Measurements from ENCODE around the gene FKBP5.
"Not testable (repeated sequence)": the region's sequence is repeated elsewhere in the genome, so short reads cannot be mapped to it uniquely, and the experiment has no call there.

FKBP5 gene

DNA sequence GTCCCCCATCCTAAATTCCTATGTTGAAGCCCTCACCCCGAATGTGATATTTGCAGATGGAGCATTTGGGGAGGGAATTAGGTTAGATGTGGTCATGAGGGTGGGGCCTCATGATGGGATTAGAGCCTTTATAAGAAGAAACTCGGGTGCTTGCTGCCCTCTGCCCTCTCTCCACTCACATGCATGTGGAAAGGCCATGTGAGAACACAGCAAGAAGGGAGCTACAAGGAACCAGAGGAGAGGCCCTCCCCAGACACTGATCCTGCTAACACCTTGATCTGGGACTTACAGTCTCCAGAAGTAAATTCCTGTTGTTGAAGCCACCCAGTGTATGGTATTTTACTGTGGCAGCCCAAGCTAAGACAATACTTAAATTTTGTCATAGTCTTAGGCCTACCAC lies 106.4 kb downstream of the FKBP5 start:
- no peak for DNase-seq

DNA sequence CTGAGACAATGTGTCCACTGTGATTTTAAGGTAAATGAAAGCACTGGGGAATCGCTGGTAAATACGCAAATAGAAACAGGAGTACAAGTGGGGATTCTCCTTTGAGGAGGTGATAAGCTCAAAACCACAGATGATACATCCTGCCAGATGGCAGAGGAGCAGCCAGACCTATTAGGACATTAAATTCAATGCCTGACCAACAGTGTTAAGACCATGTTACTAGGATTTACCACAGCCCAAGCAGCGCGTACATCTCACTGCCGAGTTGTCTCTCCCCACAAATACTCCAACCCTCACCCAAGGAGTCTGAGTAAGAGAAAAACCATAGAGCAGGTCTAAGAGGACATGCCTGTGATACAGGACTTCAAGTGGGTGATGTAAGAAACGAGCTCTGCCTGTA lies 107.1 kb downstream of the FKBP5 start:
- DNase-seq: no peak

DNA sequence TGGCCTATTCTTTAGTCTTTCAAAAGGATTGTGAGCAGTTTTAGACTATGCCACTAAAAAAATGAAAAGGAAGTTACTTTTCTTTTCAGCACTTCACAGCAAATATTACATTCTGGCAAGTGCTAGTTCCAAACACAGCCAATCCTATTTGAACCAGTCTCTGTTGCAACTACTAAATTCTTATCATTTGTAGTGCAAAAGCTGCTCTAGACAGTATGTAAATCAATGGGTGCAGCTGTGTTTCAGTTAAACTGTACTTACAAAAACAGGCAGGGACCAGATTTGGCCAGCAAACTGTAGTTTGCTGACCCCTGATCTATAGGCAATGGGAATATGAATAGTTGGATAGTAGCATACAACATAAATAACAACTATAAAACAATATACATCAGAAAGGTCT lies 107.9 kb downstream of the FKBP5 start:
- no peak for DNase-seq

DNA sequence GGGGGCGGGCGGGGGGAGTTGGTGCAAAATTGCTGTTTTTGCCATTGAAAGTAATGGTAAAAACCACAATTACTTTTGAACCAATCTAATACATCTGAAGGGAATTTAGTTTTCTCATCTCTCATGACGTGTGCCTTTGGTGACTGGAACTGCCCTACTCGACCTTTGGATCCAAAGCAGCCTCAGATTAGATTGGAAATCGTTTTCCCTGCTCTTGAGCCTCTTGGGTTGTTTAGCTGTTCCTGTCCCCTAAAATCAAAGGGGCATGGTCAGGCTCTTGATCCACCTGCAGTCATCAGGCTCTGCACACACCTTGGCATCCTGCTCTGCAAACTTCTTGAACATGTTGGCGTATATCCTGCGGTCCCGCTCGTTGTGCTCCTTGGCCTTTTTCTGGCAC lies 112.0 kb downstream of the FKBP5 start:
- no peak for DNase-seq

DNA sequence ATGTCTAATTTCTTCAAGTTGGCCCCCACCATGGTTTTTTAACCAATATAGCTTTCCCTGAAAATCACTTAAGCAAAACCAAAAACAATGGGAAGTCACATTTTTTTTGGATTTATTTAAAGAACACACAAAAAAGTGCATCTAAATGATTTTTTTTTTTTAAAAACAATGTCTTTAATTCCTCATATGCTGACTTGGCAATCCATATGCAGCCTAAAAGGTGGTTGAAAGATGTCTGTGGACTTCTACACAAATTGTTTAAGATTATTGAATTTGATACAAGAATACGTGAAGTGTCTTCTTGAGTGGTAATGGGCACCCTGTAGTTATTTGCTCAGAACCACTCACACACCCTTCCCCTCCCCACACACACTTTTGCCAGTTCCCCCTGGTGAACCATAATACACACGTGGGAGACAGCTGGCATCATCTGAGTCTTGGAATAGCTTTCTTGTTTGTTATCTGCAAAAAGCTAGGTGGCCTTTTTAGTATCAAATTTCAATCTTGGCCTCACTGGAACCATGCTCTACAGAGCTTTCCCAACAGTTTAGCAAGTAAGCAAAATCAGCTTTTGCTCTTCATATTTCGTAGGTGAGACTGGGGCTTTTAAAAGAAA lies 115.1 kb downstream of the FKBP5 start:
- DNase-seq: no peak

DNA sequence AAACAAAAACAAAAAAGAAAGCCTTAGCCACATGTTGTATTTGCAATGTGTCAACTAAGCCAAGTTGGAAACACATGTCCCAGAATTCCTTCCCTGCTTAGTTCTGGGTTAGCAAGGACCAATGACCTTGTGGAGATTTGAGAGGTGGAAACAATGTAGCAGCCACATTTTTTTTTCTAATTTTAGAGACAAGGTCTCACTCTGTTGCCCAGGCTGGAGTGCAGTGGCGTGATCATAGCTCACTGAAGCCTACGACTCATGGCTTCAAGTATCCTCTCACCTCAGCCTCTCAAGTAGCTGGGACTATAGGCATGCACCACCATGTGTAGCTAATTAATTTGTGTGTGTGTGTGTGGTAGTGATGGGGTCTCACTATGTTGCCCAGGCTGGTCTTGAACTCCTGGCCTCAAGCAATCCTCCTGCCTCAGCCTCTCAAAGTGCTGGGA lies 117.8 kb downstream of the FKBP5 start:
- not testable (repeated sequence) for DNase-seq

DNA sequence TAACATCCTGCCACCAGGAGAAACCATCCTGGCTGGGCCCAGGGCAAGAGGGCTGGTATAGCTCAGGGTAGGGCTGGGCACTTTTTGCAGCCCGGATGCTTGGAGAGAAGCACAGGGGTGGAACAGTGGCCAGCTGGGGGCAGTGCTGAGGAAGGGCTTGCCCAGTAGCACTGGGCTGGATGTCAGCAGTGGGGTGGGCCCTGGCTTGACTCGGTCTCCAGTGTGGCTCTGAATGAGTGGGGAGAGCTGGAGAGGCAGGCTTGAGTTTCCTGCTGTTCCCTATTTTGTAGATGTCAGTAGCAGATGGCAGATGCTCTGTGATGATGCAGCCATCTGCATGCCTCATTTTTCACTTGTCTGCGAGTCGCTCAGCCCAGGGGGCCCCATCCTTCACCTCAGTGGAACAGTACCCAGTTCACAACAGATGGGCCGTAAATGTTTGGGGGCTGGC lies 119.7 kb downstream of the FKBP5 start:
- DNase-seq: peak; percentile 86

DNA sequence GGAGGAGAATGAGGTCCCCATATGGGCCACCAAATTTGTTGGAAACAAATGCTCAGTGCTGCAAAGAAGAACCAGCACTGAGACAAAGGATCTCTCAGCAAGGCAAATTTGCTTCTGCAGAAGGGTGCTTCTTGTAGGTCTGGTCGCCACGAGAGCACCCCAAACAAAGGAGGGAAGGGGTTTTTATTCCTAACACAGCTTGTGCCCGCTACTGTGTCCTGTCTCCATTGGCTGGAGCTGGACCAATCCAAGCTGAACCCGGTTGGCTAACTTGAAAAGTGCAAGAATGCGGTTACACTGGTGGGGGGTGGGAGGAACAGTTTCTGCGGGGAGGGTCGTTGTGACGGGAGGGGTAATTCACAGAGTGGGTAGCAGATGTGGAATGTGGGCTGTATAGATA lies 121.9 kb downstream of the FKBP5 start:
- DNase-seq: no peak

DNA sequence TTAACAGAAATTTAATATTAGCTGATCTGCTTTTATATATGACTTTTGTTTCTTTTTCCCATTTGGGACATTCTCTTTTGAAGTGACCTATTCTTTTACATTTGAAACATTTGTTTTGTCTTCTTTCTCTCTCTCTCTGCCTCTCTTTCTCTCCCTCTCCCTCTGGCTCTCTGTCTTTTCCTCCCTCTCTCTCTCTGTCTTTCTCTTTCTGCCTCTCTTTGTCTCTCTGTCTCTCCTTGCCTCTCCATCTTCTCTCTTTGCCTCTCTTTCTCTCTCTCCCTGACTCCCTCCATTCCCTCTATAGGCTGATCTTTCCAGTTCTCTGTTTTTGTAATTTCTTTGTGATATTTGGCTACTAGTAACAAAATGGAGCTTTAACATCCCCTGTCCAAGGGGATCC lies 124.0 kb downstream of the FKBP5 start:
- DNase-seq: no peak

DNA sequence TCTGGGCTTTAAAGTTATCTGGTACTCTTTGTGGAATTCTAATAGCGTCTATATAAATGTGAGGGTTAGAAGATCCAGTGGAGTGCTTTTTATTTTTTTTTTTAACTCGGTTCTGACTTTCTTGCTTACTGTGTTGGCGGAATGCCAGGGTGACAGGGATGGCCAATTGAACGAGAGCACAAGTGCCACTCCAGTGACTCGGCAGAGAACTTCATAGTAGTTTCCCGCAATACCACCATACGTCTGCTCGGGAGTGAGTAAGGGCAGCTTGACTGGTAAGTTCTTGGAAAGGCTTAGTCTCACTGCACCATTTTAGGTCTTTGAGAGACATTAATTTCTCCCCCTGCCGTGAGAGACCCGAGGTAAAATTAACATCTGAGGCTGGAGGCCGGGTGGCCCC lies 126.7 kb downstream of the FKBP5 start:
- no peak for DNase-seq

DNA sequence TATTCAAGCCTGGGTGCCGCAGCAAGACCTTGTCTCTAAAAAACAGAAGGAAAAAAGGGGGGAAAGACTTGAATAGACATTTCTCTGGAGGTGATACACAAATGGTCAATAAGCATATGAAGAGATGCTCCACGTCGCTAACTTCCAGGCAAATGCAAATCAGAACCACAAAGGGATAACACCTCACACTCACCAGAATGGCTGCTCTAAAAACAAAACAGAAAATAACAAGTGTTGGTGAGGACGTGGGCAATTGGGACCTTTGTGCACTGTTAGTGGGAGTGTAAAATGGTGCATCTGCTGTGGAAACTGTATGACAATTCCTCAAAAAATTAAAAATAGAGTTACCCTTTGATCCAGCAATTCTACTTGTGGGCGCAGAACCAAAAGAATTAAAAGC lies 127.6 kb downstream of the FKBP5 start:
- DNase-seq: no peak

DNA sequence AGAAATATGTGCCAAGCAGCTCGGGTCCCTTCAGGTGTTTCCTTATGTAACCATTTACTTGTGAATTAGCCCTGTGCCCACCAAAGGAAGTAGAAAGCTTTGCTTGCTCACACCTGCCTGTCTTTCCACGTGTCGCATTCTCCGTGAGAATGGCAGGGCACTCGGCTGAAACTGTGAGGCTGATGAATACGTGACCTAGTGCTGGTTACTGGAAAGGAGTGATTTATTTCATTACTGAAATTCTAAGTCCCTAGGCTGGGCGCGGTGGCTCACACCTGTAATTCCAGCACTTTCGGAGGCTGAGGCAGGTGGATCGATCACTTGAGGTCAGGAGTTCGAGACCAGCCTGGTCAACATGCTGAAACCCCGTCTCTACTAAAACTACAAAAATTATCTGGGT lies 130.1 kb downstream of the FKBP5 start:
- DNase-seq: no peak

DNA sequence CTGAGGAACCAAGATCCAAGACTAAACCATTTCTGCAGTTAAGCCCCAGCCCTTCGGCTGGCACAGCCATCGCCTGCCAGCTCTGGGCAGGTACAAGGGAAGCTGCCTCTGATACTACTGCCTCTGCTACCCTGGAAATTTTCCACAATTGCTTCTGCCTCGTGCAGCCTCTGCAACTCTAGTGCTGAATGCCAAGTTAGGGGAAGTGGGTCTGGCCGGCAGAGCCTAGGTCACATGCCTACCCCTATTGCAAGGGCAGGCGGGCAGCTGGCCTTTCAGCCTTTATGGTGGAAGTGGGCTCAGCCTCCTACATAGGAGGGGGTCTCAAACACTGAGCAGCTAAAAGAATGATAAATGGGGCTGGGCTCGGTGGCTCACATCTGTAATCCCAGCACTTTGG lies 131.5 kb downstream of the FKBP5 start:
- DNase-seq: no peak

DNA sequence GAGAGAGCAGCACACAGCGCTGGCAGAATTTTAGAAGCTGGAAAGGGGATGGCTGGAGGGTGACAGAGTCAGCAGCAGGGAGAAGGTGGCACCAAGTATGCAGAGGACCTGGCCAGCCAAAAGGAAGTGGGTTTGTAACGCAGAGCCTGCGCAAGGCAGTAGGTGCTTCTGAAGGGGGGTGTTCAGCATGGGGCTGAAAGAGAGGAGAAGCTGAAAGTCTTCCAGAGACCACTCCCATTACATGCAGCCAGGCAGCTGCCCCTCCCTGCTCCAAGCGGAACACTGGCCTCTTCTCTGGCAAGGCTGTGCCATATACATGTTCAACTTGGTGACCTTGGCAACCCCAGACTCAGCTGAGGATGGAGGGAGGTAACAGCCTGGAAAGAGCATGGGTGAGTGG lies 133.9 kb downstream of the FKBP5 start:
- no peak for DNase-seq

DNA sequence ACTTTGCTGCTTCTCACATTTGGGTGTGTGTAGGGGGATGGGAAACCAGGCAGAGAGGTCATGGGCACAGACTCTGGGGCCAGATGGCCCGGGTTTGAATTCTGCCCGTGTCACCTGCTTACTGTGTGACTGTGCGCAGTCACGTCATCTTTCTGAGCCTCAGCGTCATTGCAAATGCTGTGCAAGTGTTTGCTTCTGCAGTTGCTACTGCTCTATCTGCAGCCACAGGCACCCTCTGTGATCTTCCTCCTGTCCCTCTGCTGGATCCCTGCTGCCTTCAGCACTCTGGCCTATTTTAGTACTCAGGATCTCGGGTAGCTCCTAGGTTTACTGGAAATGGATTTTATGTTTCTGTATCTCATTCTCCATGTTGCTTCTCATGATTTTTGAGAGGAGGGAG lies 135.4 kb downstream of the FKBP5 start:
- DNase-seq: no peak

DNA sequence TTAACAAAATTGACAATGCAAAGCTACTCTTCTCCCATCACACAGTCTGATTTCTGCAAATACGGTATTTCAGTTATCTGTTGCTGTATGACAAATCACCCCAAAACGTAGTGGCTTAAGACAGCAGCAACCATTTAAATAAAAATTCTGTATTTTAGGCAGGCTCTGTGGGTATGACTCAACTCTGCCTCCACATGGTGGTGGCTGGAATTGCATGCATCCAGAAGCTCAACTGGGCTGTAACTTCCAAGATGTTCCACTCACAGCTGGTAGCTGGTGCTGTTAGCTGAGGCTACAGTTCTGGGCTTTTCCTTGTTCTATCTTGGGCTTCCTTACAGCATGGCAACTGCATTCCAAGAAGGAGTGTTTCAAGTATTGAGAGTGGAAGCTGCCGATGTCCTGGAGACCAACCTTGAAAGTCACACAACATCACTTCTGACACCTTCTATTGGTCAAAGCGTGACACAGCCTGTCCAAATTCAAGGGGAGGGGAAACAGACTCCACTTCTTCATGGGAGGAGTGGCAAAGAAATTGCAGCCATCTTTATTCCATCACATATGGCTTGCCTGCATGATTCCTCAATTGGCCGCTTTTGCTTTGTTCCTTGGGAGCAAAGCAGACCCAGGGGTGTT lies 136.3 kb downstream of the FKBP5 start:
- DNase-seq: peak; percentile 14

DNA sequence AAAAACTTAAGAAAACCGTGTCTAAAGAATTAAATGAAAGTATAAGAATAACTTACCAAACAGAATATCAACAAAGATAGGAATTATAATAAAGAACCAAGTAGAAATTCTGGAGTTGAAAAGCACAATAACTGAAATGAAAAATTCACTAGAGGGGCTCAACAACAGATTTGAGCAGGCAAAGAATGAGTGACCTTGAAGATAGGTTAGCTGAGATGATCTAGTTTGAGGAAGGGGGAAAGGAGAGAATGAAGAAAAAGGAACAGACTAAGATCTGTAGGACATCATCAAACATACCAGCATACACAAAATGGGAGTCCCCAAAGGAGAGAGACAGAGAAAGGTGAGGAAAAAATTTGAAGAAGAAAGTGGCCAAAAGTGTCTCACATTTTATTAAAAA lies 138.3 kb downstream of the FKBP5 start:
- no peak for DNase-seq

DNA sequence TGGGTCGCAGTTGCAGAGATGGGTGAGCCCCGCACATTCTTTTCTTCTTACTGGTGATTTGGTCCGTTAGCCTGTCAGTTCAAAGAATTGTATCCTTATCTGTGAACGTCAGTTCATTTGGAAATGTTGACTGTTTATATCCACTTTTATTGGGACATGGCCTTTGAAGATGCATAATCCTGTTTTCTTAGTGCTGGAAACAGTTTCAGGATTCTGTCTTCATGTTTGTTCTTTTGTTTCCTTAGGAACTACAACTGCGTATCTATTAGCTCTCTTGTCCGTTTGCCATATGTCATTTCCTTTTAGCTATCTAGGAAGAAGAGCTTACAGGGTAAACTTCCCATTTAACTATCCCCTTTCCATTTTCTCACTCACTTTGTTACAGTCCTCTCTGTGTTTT lies 141.0 kb downstream of the FKBP5 start:
- DNase-seq: no peak

DNA sequence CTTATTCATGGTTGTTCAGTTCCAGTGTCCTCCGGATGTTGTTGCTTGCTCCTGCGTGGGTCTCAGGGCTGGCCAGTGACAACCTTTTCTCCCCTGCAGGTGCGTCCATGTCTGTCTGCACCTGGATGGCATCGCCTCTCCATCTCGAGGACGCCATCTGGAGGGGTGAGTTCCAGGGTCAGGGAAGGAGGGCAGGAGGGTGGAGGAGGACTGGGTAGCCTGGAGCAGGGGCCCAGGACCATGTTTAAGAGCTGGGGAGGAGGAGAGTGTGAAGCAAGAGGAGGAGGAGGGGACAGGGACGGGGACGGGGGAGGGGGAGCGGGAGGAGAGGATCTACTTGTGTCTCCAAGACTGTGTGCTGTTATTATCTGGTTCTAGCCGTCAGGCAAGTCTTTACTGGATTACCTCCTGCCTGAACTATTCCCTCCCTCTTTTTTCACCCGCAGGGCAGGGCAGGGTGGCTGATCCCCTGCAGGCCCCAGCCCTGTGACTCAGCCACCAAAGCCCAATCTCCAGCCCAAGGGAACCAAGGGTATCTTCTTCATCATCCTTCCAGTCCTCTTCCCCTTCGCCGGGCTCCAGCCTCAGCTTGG lies 143.8 kb downstream of the FKBP5 start:
- DNase-seq: no peak

DNA sequence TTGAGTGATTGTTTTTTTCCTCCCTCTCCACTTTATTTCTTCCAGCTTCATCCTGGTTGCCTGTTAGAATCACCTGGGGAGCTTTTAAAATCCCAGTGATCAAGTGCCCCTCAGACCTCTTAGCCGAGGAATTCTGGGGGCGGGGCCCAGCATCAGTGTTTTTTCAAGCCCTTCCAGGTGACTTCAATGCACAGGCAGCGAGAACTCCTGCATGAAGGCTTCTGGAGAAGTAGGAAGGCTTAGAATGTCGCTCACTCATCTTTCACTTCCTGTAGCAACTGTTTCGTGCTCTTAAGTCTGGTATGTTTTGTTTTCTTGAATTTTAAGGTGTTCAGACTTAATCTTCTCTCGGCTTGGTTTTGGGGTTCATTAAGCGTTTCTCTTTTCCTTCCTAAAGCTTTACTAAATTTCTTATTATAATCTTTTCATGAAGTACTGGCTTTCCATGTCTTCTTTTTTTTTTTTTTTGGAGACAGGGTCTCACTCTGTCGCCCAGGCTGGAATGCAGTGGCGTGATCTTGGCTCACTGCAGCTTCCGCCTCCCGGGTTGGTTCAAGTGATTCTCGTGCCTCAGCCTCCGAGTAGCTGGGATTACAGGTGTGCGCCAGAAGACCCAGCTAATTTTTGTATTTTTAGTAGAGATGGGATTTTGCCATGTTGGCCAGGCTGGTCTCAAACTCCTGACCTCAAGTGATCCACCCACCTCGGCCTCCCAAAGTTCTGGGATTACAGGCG lies 145.1 kb downstream of the FKBP5 start:
- DNase-seq: no peak

DNA sequence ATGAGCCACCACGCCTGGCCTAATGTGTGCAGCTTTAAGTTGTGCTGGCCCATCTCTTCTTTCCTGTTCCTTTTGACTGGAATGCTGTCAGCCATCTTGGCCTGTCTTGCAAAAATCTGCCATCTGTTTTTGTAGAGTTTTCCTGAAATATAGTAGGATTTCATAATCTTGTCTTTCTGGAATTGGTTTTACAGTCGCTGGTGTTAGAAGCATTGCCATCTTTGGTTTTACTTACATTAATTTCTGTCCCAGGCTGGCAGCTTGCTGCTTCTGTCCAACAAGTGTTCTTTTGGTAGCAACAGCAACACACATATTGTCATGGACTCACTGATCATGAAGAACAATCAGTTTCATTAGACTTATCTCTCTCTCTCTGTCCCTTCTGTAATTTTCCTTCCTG lies 146.9 kb downstream of the FKBP5 start:
- DNase-seq: no peak

DNA sequence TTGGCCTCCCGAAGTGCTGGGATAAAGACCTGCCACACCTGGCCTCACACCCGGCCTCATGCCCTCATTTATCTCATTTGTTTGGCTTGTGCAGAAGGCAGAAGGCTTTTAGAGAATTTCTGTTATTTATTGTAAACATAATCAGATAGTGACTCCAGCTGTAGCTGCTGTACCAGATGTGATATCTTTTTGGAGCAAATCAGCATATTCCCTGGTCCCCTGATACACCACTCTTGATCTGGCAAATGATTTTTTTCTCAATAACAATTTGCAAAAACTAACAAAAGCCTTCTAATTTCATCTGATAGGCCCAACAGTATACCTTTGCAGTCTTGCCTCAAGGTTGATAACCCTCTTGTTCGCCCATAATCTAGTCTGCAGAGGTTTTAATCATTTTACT lies 149.5 kb downstream of the FKBP5 start:
- DNase-seq: no peak

DNA sequence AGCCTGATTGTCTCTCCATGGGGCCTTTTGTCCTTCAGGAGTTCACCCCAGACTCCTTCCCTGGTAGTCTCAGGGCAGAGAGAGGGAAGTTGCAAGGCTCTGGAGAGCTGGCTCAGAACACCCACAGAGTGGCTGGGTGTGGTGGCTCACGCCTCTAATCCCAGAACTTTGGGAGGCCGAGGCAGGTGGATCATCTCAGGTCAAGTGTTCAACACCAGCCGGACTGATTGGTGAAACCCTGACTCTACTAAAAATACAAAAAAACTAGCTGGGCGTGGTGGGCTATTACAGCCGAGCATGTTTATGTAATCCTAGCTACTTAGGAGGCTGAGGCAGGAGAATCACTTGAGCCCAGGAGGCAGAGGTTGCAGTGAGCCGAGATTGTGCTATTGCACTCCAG lies 152.9 kb downstream of the FKBP5 start:
- not testable (repeated sequence) for DNase-seq

Measured in NCI-H1694 treated with DMSO at 0.1 percent for 48 hours (cell line).